SK-N-SH treated with all-trans-retinoic acid at 6 μM for 48 hours (cell line): ENCODE data around the gene PRKCB.

ENCODE experiments used
- ARNTL ChIP-seq: fragments of 450-650 bp; formaldehyde crosslinking; IDR thresholded peaks from 2 replicates; pipeline ENCODE4 v1.5.0; 2020; ENCODE audit warnings: low read depth, mild to moderate bottlenecking, moderate library complexity, borderline replicate concordance
- ESRRG ChIP-seq: fragments of 250-450 bp; sonication (Bioruptor Pico); IDR thresholded peaks from 2 replicates; pipeline ENCODE4 v1.6.1; 2021; ENCODE audit warnings: mild to moderate bottlenecking
- ISL1 ChIP-seq: fragments of 250-450 bp; sonication (Bioruptor Pico); IDR thresholded peaks from 2 replicates; pipeline ENCODE4 v2.1.2; 2022; ENCODE audit warnings: mild to moderate bottlenecking, moderate library complexity
- OSR1 ChIP-seq: fragments of 250-450 bp; sonication (Bioruptor Pico); IDR thresholded peaks from 2 replicates; pipeline ENCODE4 v1.8.0; 2022; ENCODE audit warnings: moderate library complexity, mild to moderate bottlenecking, inconsistent platforms
- RARB ChIP-seq: fragments of 250-450 bp; sonication (Bioruptor Pico); IDR thresholded peaks from 2 replicates; pipeline ENCODE4 v1.8.0; 2021; ENCODE audit warnings: mild to moderate bottlenecking, moderate library complexity
- TSHZ2 ChIP-seq: fragments of 250-450 bp; sonication (Bioruptor Pico); IDR thresholded peaks from 2 replicates; pipeline ENCODE4 v1.5.0; 2020; ENCODE audit warnings: mild to moderate bottlenecking, moderate library complexity
- ZNF565 ChIP-seq: fragments of 450-650 bp; formaldehyde crosslinking; conservative IDR thresholded peaks from 2 replicates; pipeline ENCODE4 v1.5.0; 2020; ENCODE audit warnings: low read depth, mild to moderate bottlenecking, moderate library complexity
- TF ChIP-seq, protein P1 (sequence below): fragments of 250-450 bp; sonication (Bioruptor Pico); IDR thresholded peaks from 2 replicates; pipeline ENCODE4 v1.8.0; 2021; ENCODE audit warnings: low read depth, mild to moderate bottlenecking, moderate library complexity, borderline replicate concordance
- TF ChIP-seq, protein P2 (sequence below): fragments of 250-450 bp; sonication (Bioruptor Pico); IDR thresholded peaks from 2 replicates; pipeline ENCODE4 v1.5.1; 2021; ENCODE audit warnings: mild to moderate bottlenecking, moderate library complexity
- TF ChIP-seq, protein P3 (sequence below): fragments of 250-450 bp; sonication (Bioruptor Pico); IDR thresholded peaks from 2 replicates; pipeline ENCODE4 v1.8.0; 2020; ENCODE audit warnings: mild to moderate bottlenecking, moderate library complexity, borderline replicate concordance

- TF ChIP-seq, protein P1, sequence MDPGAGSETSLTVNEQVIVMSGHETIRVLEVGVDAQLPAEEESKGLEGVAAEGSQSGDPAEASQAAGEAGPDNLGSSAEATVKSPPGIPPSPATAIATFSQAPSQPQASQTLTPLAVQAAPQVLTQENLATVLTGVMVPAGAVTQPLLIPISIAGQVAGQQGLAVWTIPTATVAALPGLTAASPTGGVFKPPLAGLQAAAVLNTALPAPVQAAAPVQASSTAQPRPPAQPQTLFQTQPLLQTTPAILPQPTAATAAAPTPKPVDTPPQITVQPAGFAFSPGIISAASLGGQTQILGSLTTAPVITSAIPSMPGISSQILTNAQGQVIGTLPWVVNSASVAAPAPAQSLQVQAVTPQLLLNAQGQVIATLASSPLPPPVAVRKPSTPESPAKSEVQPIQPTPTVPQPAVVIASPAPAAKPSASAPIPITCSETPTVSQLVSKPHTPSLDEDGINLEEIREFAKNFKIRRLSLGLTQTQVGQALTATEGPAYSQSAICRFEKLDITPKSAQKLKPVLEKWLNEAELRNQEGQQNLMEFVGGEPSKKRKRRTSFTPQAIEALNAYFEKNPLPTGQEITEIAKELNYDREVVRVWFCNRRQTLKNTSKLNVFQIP (CRISPR knock-in tag) = no peak
- no peak for TF ChIP-seq ARNTL (CRISPR knock-in tag)
- TF ChIP-seq OSR1 = no peak
- TF ChIP-seq, protein P2, sequence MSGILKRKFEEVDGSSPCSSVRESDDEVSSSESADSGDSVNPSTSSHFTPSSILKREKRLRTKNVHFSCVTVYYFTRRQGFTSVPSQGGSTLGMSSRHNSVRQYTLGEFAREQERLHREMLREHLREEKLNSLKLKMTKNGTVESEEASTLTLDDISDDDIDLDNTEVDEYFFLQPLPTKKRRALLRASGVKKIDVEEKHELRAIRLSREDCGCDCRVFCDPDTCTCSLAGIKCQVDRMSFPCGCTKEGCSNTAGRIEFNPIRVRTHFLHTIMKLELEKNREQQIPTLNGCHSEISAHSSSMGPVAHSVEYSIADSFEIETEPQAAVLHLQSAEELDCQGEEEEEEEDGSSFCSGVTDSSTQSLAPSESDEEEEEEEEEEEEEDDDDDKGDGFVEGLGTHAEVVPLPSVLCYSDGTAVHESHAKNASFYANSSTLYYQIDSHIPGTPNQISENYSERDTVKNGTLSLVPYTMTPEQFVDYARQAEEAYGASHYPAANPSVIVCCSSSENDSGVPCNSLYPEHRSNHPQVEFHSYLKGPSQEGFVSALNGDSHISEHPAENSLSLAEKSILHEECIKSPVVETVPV (CRISPR knock-in tag) = no peak
- TF ChIP-seq, protein P3, sequence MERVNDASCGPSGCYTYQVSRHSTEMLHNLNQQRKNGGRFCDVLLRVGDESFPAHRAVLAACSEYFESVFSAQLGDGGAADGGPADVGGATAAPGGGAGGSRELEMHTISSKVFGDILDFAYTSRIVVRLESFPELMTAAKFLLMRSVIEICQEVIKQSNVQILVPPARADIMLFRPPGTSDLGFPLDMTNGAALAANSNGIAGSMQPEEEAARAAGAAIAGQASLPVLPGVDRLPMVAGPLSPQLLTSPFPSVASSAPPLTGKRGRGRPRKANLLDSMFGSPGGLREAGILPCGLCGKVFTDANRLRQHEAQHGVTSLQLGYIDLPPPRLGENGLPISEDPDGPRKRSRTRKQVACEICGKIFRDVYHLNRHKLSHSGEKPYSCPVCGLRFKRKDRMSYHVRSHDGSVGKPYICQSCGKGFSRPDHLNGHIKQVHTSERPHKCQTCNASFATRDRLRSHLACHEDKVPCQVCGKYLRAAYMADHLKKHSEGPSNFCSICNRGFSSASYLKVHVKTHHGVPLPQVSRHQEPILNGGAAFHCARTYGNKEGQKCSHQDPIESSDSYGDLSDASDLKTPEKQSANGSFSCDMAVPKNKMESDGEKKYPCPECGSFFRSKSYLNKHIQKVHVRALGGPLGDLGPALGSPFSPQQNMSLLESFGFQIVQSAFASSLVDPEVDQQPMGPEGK (CRISPR knock-in tag) = no peak
- TF ChIP-seq RARB = no peak
- no peak for TF ChIP-seq TSHZ2
- no peak for TF ChIP-seq ISL1 (CRISPR knock-in tag)
- no peak for TF ChIP-seq ESRRG (CRISPR knock-in tag)
- no peak for TF ChIP-seq ZNF565 (CRISPR knock-in tag)
Observed at GRCh38 chr16:23901178-23902033, 65.6 kb downstream of the PRKCB start.
